GM18502 (cell line): ENCODE measurements around the gene C11orf21.
"Not testable (repeated sequence)": the region's sequence is repeated elsewhere in the genome, so short reads cannot be mapped to it uniquely, and the experiment has no call there.

Experiments used
- ATAC-seq: cut with Tn5 transposase; IDR thresholded peaks from one replicate; pipeline ENCODE4 v1.9.1; 2021; ENCODE audit warnings: mild to moderate bottlenecking; ENCODE audit not compliant: unreplicated experiment, poor library complexity

C11orf21 gene

GRCh38 chr11:2298795-2299761 is 2.6 kb downstream of the C11orf21 start:
- ATAC-seq = no peak

GRCh38 chr11:2298131-2298794 is 3.5 kb downstream of the C11orf21 start:
- no peak for ATAC-seq

- no peak for ATAC-seq
These were observed 4.1 kb downstream of the C11orf21 start for GRCh38 chr11:2297623-2298030.

GRCh38 chr11:2296913-2297622 is 4.7 kb downstream of the C11orf21 start:
- ATAC-seq = no peak

GRCh38 chr11:2295971-2296912 is 5.5 kb downstream of the C11orf21 start:
- no peak for ATAC-seq

GRCh38 chr11:2294926-2295290 is 6.8 kb downstream of the C11orf21 start:
- no peak for ATAC-seq

- ATAC-seq = no peak
These were observed 7.5 kb downstream of the C11orf21 start for GRCh38 chr11:2293984-2294925.

GRCh38 chr11:2293531-2293971 is 8.2 kb downstream of the C11orf21 start:
- ATAC-seq = no peak

GRCh38 chr11:2290351-2290841 is 11.3 kb downstream of the C11orf21 start:
- no peak for ATAC-seq

GRCh38 chr11:2289859-2290258 is 11.9 kb downstream of the C11orf21 start:
- ATAC-seq = no peak

GRCh38 chr11:2289350-2289749 is 12.4 kb downstream of the C11orf21 start:
- no peak for ATAC-seq

- no peak for ATAC-seq
These were observed 14.6 kb downstream of the C11orf21 start for GRCh38 chr11:2287091-2287490.

- ATAC-seq = not testable (repeated sequence)
These were observed 15.4 kb downstream of the C11orf21 start for GRCh38 chr11:2286350-2286749.

- ATAC-seq = no peak
These were observed 21.5 kb downstream of the C11orf21 start for GRCh38 chr11:2280208-2280607.

GRCh38 chr11:2277933-2278523 is 23.7 kb downstream of the C11orf21 start:
- ATAC-seq = no peak

- ATAC-seq = no peak
These were observed 24.7 kb downstream of the C11orf21 start for GRCh38 chr11:2277008-2277346.

- ATAC-seq = no peak
These were observed 25.3 kb downstream of the C11orf21 start for GRCh38 chr11:2276280-2277007.
